ENCODE measurements around the gene USP54. TPM values are rescaled to one million over a fixed set of nuclear protein-coding genes. Genes with fewer than 3 reads are reported as not detected.

USP54 gene
- polyA plus RNA-seq, 1 donor from 2014 or later, result 12.7 TPM

DNA sequence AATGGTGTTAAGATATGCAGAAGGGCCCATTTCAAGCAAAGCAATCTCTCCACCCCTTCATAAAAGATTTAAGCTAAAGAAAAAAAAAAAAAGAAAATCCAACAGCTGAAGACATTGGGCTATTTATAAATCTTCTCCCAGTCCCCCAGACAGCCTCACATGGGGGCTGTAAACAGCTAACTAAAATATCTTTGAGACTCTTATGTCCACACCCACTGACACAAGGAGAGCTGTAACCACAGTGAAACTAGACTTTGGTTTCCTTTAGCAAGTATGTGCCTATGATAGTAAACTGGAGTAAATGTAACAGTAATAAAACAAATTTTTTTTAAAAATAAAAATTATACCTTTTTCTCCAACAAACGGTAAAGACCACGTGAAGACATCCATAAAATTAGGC lies 123.9 kb downstream of the USP54 start:
- Histone ChIP-seq H3K4me3 (ENCODE audit: low read length) (no peak overlapping the region), H3K9me3 (ENCODE audit: low read length) (no peaks in the 10 kb centered on the region), H3F3A (ENCODE audit: insufficient read depth, low read length, poor library complexity, severe bottlenecking) (no peaks in the 10 kb centered on the region), H3K4me2 (ENCODE audit: low read length) (no peak overlapping the region), H3K36me3 (ENCODE audit: insufficient read depth, low read length) (no peaks in the 10 kb centered on the region), H3K9me2 (ENCODE audit: insufficient read depth, low read length) (no peaks in the 10 kb centered on the region), H4K20me1 (ENCODE audit: insufficient read depth) (no peaks in the 10 kb centered on the region), H3K27me3 (ENCODE audit: insufficient read depth, low read depth, low read length) (no peaks in the 10 kb centered on the region), H2AFZ (ENCODE audit: low read depth, low read length) (no peak overlapping the region), H3K27ac (ENCODE audit: low read length) (no peak overlapping the region), H3K9ac (ENCODE audit: low read length) (no peak overlapping the region), H3K79me2 (replicated peaks; ENCODE audit: insufficient read depth, low read length) (no peaks in the 10 kb centered on the region)
- TF ChIP-seq EZH2 (IDR thresholded peaks at IDR 0.05; ENCODE audit: borderline replicate concordance, insufficient read depth, low read length, poor library complexity, severe bottlenecking), result no peak
- no peak for TF ChIP-seq EP300 (conservative IDR thresholded peaks at IDR 0.05; ENCODE audit: poor library complexity, severe bottlenecking)
- TF ChIP-seq POLR2AphosphoS5 (IDR thresholded peaks at IDR 0.05), result no peak
- no peak for TF ChIP-seq RAD21 (conservative IDR thresholded peaks at IDR 0.05)
- no peak for TF ChIP-seq SMC3 (conservative IDR thresholded peaks at IDR 0.05; ENCODE audit: poor library complexity)
- TF ChIP-seq TAF1 (IDR thresholded peaks at IDR 0.05; ENCODE audit: low read depth), result no peak
- TF ChIP-seq MXI1 (conservative IDR thresholded peaks at IDR 0.05; ENCODE audit: poor library complexity, severe bottlenecking), result no peak
- TF ChIP-seq, protein P1, sequence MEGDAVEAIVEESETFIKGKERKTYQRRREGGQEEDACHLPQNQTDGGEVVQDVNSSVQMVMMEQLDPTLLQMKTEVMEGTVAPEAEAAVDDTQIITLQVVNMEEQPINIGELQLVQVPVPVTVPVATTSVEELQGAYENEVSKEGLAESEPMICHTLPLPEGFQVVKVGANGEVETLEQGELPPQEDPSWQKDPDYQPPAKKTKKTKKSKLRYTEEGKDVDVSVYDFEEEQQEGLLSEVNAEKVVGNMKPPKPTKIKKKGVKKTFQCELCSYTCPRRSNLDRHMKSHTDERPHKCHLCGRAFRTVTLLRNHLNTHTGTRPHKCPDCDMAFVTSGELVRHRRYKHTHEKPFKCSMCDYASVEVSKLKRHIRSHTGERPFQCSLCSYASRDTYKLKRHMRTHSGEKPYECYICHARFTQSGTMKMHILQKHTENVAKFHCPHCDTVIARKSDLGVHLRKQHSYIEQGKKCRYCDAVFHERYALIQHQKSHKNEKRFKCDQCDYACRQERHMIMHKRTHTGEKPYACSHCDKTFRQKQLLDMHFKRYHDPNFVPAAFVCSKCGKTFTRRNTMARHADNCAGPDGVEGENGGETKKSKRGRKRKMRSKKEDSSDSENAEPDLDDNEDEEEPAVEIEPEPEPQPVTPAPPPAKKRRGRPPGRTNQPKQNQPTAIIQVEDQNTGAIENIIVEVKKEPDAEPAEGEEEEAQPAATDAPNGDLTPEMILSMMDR (IDR thresholded peaks at IDR 0.05; ENCODE audit: poor library complexity, severe bottlenecking), result no peak

DNA sequence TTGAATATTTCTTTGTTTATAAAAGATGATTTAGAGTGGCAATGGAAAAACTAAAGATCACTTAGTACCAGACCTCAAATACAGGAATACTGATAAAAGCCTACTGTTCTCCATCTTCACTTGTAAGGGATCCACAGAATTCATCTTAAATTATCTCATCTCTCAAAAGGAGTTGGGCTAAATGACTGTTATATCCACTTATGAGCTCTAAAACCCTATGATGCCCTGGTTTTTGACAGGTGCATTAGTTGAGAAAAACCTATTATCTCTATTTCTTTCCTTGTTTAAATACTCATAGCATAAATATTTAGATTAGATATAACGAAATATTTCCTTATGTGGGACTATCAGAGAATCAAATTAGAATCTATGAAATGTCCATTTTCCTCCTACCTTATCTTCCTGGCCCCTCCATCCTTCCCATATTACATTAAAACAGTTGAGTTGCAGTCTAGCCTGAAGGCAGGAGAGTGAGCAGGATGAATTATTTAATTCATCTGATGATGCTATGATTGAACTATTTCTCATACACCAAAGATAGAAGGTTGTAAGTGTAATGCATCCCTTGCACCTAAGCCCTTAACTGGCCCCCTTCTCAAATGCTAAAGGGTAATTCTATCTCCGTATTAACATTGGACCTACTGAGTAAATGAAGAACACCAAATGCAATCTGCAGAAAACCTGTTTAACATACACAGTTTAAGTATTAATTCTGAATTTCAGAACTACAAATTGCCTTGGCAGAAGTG lies 125.0 kb downstream of the USP54 start:
- H3K4me3 ChIP-seq (ENCODE audit: low read length), result no peak overlapping the region
- no peaks in the 10 kb centered on the region for H3K9me2 ChIP-seq (ENCODE audit: insufficient read depth, low read length)
- H3K4me2 ChIP-seq (ENCODE audit: low read length), result no peak overlapping the region
- no peak overlapping the region for H2AFZ ChIP-seq (ENCODE audit: low read depth, low read length)
- no peaks in the 10 kb centered on the region for H3K27me3 ChIP-seq (ENCODE audit: insufficient read depth, low read depth, low read length)
- no peaks in the 10 kb centered on the region for H3F3A ChIP-seq (ENCODE audit: insufficient read depth, low read length, poor library complexity, severe bottlenecking)
- no peaks in the 10 kb centered on the region for H3K79me2 ChIP-seq (replicated peaks; ENCODE audit: insufficient read depth, low read length)
- H3K36me3 ChIP-seq (ENCODE audit: insufficient read depth, low read length), result no peaks in the 10 kb centered on the region
- TF ChIP-seq EP300 (conservative IDR thresholded peaks at IDR 0.05; ENCODE audit: poor library complexity, severe bottlenecking) (no peak), EZH2 (IDR thresholded peaks at IDR 0.05; ENCODE audit: borderline replicate concordance, insufficient read depth, low read length, poor library complexity, severe bottlenecking) (no peak), SMC3 (conservative IDR thresholded peaks at IDR 0.05; ENCODE audit: poor library complexity) (no peak), TAF1 (IDR thresholded peaks at IDR 0.05; ENCODE audit: low read depth) (no peak), MXI1 (conservative IDR thresholded peaks at IDR 0.05; ENCODE audit: poor library complexity, severe bottlenecking) (no peak), POLR2AphosphoS5 (IDR thresholded peaks at IDR 0.05) (no peak), RAD21 (conservative IDR thresholded peaks at IDR 0.05) (no peak)
- TF ChIP-seq, protein P2, sequence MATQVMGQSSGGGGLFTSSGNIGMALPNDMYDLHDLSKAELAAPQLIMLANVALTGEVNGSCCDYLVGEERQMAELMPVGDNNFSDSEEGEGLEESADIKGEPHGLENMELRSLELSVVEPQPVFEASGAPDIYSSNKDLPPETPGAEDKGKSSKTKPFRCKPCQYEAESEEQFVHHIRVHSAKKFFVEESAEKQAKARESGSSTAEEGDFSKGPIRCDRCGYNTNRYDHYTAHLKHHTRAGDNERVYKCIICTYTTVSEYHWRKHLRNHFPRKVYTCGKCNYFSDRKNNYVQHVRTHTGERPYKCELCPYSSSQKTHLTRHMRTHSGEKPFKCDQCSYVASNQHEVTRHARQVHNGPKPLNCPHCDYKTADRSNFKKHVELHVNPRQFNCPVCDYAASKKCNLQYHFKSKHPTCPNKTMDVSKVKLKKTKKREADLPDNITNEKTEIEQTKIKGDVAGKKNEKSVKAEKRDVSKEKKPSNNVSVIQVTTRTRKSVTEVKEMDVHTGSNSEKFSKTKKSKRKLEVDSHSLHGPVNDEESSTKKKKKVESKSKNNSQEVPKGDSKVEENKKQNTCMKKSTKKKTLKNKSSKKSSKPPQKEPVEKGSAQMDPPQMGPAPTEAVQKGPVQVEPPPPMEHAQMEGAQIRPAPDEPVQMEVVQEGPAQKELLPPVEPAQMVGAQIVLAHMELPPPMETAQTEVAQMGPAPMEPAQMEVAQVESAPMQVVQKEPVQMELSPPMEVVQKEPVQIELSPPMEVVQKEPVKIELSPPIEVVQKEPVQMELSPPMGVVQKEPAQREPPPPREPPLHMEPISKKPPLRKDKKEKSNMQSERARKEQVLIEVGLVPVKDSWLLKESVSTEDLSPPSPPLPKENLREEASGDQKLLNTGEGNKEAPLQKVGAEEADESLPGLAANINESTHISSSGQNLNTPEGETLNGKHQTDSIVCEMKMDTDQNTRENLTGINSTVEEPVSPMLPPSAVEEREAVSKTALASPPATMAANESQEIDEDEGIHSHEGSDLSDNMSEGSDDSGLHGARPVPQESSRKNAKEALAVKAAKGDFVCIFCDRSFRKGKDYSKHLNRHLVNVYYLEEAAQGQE (IDR thresholded peaks at IDR 0.05; ENCODE audit: borderline replicate concordance), result no peak
- TF ChIP-seq, protein P1 (IDR thresholded peaks at IDR 0.05; ENCODE audit: poor library complexity, severe bottlenecking), result no peak
- H4K20me1 ChIP-seq (ENCODE audit: insufficient read depth), result no peaks in the 10 kb centered on the region
- H3K27ac ChIP-seq (ENCODE audit: low read length), result no peak overlapping the region
- H3K9me3 ChIP-seq (ENCODE audit: low read length), result no peaks in the 10 kb centered on the region
- no peak overlapping the region for H3K9ac ChIP-seq (ENCODE audit: low read length)

All from neural cell (in vitro differentiated cells).